ENCODE measurements around the gene SH3BP5L. TPM values are rescaled to one million over a fixed set of nuclear protein-coding genes. Genes with fewer than 3 reads are reported as not detected.

Gene SH3BP5L
- total and polyA plus RNA-seq, 10 of the 15 experiments (the other 5 are each of a cell fraction or from before 2014, with no cell fraction given): 1.1 to 22.8 (median 10.9) TPM

GRCh38 chr1:248825909-248826760 lies at the start of gene SH3BP5L (continued):
- TF ChIP-seq NKRF (conservative IDR thresholded peaks at IDR 0.05) (peak; percentile 85), KAT2A (conservative IDR thresholded peaks at IDR 0.05; ENCODE audit: control insufficient read depth, low read depth, low read length) (no peak), MTA3 (IDR thresholded peaks at IDR 0.05; ENCODE audit: borderline replicate concordance, low read length) (no peak), USF1 (IDR thresholded peaks at IDR 0.05; ENCODE audit: borderline replicate concordance, extremely low read length, insufficient read depth, low read depth, low read length) (no peak), CBX5 (IDR thresholded peaks at IDR 0.05; ENCODE audit: low read depth) (0 out of 2 replicates have a peak, but pooled peaks have one; percentile 43), POLR2AphosphoS5 (IDR thresholded peaks at IDR 0.05; ENCODE audit: low read length) (peak; percentile 65), SUPT20H (IDR thresholded peaks at IDR 0.05; ENCODE audit: borderline replicate concordance, control insufficient read depth, low read depth, low read length) (no peak), IRF3 (IDR thresholded peaks at IDR 0.05) (no peak), DPF2 (IDR thresholded peaks at IDR 0.05) (0 out of 2 replicates have a peak, but pooled peaks have one; percentile 71), GABPA (IDR thresholded peaks at IDR 0.05; ENCODE audit: low read depth) (peak; percentile 93), ZSCAN29 (IDR thresholded peaks at IDR 0.05) (no peak), TBL1XR1 (IDR thresholded peaks at IDR 0.05; ENCODE audit: low read depth, low read length) (no peak), MAX (IDR thresholded peaks at IDR 0.05; ENCODE audit: low read depth, low read length) (no peak; the same call in 1 of the 2 replicates), PKNOX1 (IDR thresholded peaks at IDR 0.05) (peak; percentile 82), RAD51 (IDR thresholded peaks at IDR 0.05) (no peak), YBX1 (IDR thresholded peaks at IDR 0.05) (no peak), ZNF592 (IDR thresholded peaks at IDR 0.05) (peak; percentile 52; the same call in 1 of the 2 replicates), RCOR1 (conservative IDR thresholded peaks at IDR 0.05; ENCODE audit: low read depth, low read length) (peak; percentile 96), SPI1 (IDR thresholded peaks at IDR 0.05; ENCODE audit: borderline replicate concordance, insufficient read depth, low read depth, low read length) (no peak; the same call in 1 of the 2 replicates), YY1 (IDR thresholded peaks at IDR 0.05; ENCODE audit: low read depth, low read length) (peak; percentile 100)
